NCI-H2081 treated with DMSO at 0.1 percent for 48 hours (cell line): ENCODE measurements around the gene FRK.
"Not testable (repeated sequence)": the region's sequence is repeated elsewhere in the genome, so short reads cannot be mapped to it uniquely, and the experiment has no call there.

Source experiments
- DNase-seq: peaks from one replicate; lab custom pipeline; 2025; lab: John Stamatoyannopoulos, UW

FRK gene

GRCh38 chr6:116008470-116009243 lies 52.0 kb downstream of the FRK start:
- no peak for DNase-seq

- no peak for DNase-seq
Observed at GRCh38 chr6:116004841-116005815, 55.6 kb downstream of the FRK start.

- no peak for DNase-seq
Observed at GRCh38 chr6:116003668-116004067, 57.0 kb downstream of the FRK start.

GRCh38 chr6:116002756-116003155 lies 57.9 kb downstream of the FRK start:
- DNase-seq, result no peak

- DNase-seq, result no peak
Observed at GRCh38 chr6:115999235-115999634, 61.5 kb downstream of the FRK start.

GRCh38 chr6:115997990-115998585 lies 62.6 kb downstream of the FRK start:
- no peak for DNase-seq

GRCh38 chr6:115986026-115986425 lies 74.7 kb downstream of the FRK start:
- no peak for DNase-seq

- DNase-seq, result no peak
Observed at GRCh38 chr6:115984809-115985208, 75.9 kb downstream of the FRK start.

GRCh38 chr6:115983998-115984397 lies 76.7 kb downstream of the FRK start:
- DNase-seq, result no peak

GRCh38 chr6:115982453-115982852 lies 78.2 kb downstream of the FRK start:
- DNase-seq, result no peak

- DNase-seq, result no peak
Observed at GRCh38 chr6:115977220-115977619, 83.5 kb downstream of the FRK start.

GRCh38 chr6:115976321-115976870 lies 84.3 kb downstream of the FRK start:
- no peak for DNase-seq

GRCh38 chr6:115972679-115973078 lies 88.0 kb downstream of the FRK start:
- no peak for DNase-seq

- DNase-seq, result no peak
Observed at GRCh38 chr6:115971785-115972184, 88.9 kb downstream of the FRK start.

GRCh38 chr6:115969930-115970273 lies 90.8 kb downstream of the FRK start:
- DNase-seq, result no peak

- no peak for DNase-seq
Observed at GRCh38 chr6:115969207-115969929, 91.3 kb downstream of the FRK start.

GRCh38 chr6:115960286-115960685 lies 100.4 kb downstream of the FRK start:
- not testable (repeated sequence) for DNase-seq

GRCh38 chr6:115958958-115959357 lies 101.7 kb downstream of the FRK start:
- no peak for DNase-seq

- no peak for DNase-seq
Observed at GRCh38 chr6:115954740-115955139, 106.0 kb downstream of the FRK start.

- no peak for DNase-seq
Observed at GRCh38 chr6:115948751-115949150, 111.9 kb downstream of the FRK start.

GRCh38 chr6:115947966-115948541 lies 112.6 kb downstream of the FRK start:
- no peak for DNase-seq
